ENCODE measurements around the gene ADAM8. TPM values are rescaled to one million over a fixed set of nuclear protein-coding genes. Genes with fewer than 3 reads are reported as not detected.

ADAM8 gene
- polyA plus RNA-seq, 1 donor from 2014 or later: 6.4 TPM

DNA sequence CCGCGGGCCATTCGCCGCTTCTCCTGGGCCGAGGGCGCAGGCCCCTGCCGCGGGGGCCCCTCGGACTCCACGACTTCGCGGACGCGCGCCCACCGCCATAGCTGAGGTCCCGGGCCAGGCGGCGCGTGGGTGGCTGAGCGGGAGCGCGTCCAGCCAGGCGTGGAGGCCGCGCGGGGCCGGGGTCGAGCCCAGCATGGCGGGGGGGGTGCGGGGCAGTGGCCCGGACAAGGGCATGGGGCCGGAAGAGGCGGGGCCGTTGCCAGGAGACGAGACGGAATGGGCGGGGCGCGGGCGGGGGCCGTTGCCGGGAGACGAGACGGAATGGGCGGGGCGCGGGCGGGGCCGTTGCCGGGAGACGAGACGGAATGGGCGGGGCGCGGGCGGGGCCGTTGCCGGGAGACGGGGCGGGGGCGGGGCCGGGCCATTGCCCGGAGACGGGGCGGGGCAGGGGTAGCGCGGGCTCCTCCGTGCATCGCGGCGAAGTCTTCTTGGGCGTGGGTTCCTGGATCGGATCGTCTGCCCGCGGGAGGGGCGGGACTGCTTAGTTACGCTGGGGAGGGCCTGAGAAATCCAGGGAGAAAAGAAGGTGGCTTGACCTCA, 14.8 kb downstream of the ADAM8 start:
- Histone ChIP-seq H3K36me3 (ENCODE audit: insufficient read depth, low read length) (no peaks in the 10 kb centered on the region), H3K9me3 (ENCODE audit: low read length) (no peaks in the 10 kb centered on the region), H3K27me3 (ENCODE audit: insufficient read depth, low read depth, low read length) (no peaks in the 10 kb centered on the region), H2AFZ (ENCODE audit: low read depth, low read length) (no peak overlapping the region), H3F3A (ENCODE audit: insufficient read depth, low read length, poor library complexity, severe bottlenecking) (no peaks in the 10 kb centered on the region), H4K20me1 (ENCODE audit: insufficient read depth) (no peaks in the 10 kb centered on the region), H3K4me3 (ENCODE audit: low read length) (peak overlapping the region; percentile 58), H3K9me2 (ENCODE audit: insufficient read depth, low read length) (no peaks in the 10 kb centered on the region), H3K79me2 (replicated peaks; ENCODE audit: insufficient read depth, low read length) (no peaks in the 10 kb centered on the region), H3K4me2 (ENCODE audit: low read length) (no peak overlapping the region), H3K9ac (ENCODE audit: low read length) (peak overlapping the region; percentile 26), H3K27ac (ENCODE audit: low read length) (no peak overlapping the region)
- TF ChIP-seq REST (IDR thresholded peaks at IDR 0.05; ENCODE audit: borderline replicate concordance) (no peak), MXI1 (conservative IDR thresholded peaks at IDR 0.05; ENCODE audit: poor library complexity, severe bottlenecking) (no peak), POLR2AphosphoS5 (IDR thresholded peaks at IDR 0.05) (no peak), RAD21 (conservative IDR thresholded peaks at IDR 0.05) (no peak)

DNA sequence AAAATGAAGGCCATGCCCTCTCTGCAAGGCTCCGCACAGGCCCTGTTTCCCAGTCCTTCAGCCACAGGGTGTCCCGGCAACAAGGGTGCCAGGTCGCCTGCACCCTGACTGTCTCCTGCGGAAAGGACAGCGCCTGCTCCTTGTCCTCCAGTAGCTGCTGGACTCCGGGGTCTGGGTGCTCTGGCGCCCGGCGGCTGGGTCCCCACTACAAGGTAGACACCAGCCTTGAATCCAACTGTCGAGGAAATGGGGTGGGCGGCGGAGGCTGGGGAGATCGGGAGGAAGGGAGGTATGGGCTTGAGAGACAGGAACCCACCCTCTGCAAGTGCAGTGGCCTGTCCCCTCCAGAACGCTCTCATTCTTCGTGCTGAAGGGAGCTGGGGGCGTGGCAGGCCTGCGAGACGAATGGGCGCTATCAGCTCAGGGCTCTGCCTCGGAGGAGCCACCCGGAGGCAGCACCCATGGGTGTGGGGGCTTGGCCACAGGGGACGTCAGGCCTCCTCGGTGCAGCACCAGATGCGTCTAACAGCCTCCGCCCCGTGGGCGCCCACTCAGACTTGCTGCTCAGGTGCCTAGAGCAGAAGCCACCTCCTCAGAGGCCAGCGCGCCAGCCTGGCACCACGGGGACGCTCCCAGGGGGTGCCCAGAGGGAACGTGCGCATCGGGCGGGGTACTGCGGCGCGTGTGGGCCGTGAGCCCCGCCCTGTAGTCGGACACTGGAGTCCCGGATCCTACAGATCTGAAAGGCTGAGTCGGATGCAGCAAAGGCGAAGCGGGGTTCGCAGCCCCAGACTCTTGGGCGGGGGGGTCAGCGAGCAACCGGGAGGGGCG, 15.6 kb downstream of the ADAM8 start:
- H3K4me3 ChIP-seq (ENCODE audit: low read length): peak overlapping the region; percentile 58
- no peaks in the 10 kb centered on the region for H3F3A ChIP-seq (ENCODE audit: insufficient read depth, low read length, poor library complexity, severe bottlenecking)
- H3K9me3 ChIP-seq (ENCODE audit: low read length): no peaks in the 10 kb centered on the region
- H3K79me2 ChIP-seq (replicated peaks; ENCODE audit: insufficient read depth, low read length): no peaks in the 10 kb centered on the region
- no peaks in the 10 kb centered on the region for H3K9me2 ChIP-seq (ENCODE audit: insufficient read depth, low read length)
- H3K9ac ChIP-seq (ENCODE audit: low read length): peak overlapping the region; percentile 26
- no peak overlapping the region for H2AFZ ChIP-seq (ENCODE audit: low read depth, low read length)
- no peaks in the 10 kb centered on the region for H3K27me3 ChIP-seq (ENCODE audit: insufficient read depth, low read depth, low read length)
- no peaks in the 10 kb centered on the region for H4K20me1 ChIP-seq (ENCODE audit: insufficient read depth)
- H3K27ac ChIP-seq (ENCODE audit: low read length): no peak overlapping the region
- H3K36me3 ChIP-seq (ENCODE audit: insufficient read depth, low read length): no peaks in the 10 kb centered on the region
- TF ChIP-seq RAD21 (conservative IDR thresholded peaks at IDR 0.05): no peak
- no peak for TF ChIP-seq POLR2AphosphoS5 (IDR thresholded peaks at IDR 0.05)
- TF ChIP-seq EZH2 (IDR thresholded peaks at IDR 0.05; ENCODE audit: borderline replicate concordance, insufficient read depth, low read length, poor library complexity, severe bottlenecking): no peak
- TF ChIP-seq TAF1 (IDR thresholded peaks at IDR 0.05; ENCODE audit: low read depth): no peak
- TF ChIP-seq CTCF (IDR thresholded peaks at IDR 0.05; ENCODE audit: poor library complexity, severe bottlenecking): no peak
- TF ChIP-seq SMC3 (conservative IDR thresholded peaks at IDR 0.05; ENCODE audit: poor library complexity): no peak
- TF ChIP-seq MXI1 (conservative IDR thresholded peaks at IDR 0.05; ENCODE audit: poor library complexity, severe bottlenecking): no peak
- TF ChIP-seq REST (IDR thresholded peaks at IDR 0.05; ENCODE audit: borderline replicate concordance): no peak
- TF ChIP-seq EP300 (conservative IDR thresholded peaks at IDR 0.05; ENCODE audit: poor library complexity, severe bottlenecking): no peak
- H3K4me2 ChIP-seq (ENCODE audit: low read length): no peak overlapping the region
